Activated CD8-positive, alpha-beta T cell treated with anti-CD3 and anti-CD28 coated beads for 36 hours (primary cell): ENCODE results near the gene RIC8B. TPM values are rescaled to one million over a fixed set of nuclear protein-coding genes. Genes with fewer than 3 reads are reported as not detected.

Source experiments
- ATAC-seq: fragments of 200-7000 bp; cut with Tn5 transposase; one replicate; pipeline ENCODE4 v1.10.0; 2021; ENCODE audit warnings: mild to moderate bottlenecking, moderate library complexity
- CTCF ChIA-PET: fragments of 350-600 bp; sonication (Branson Sonifier 250); formaldehyde crosslinking; loops from one replicate; lab custom pipeline; 2021; ENCODE audit warnings: antibody characterized with exemption; lab: Charles Lee
- POLR2A ChIA-PET: fragments of 350-600 bp; sonication (Branson Sonifier 250); formaldehyde crosslinking; loops from one replicate; lab custom pipeline; 2021; ENCODE audit warnings: antibody characterized with exemption; lab: Charles Lee
- DNase-seq: peaks from one replicate; pipeline ENCODE4 v3.0.0-alpha.2; 2020
- H3K27ac Mint-ChIP-seq: one replicate; pipeline ENCODE4 v1.8.0; 2021; ENCODE audit warnings: mild to moderate bottlenecking, mixed read lengths
- H3K27me3 Mint-ChIP-seq: one replicate; pipeline ENCODE4 v1.8.0; 2021; ENCODE audit warnings: mixed read lengths
- H3K36me3 Mint-ChIP-seq: one replicate; pipeline ENCODE4 v1.8.0; 2021; ENCODE audit warnings: low read depth, mixed read lengths
- H3K4me1 Mint-ChIP-seq: one replicate; pipeline ENCODE4 v1.8.0; 2021; ENCODE audit warnings: low read depth, mixed read lengths
- H3K4me3 Mint-ChIP-seq: one replicate; pipeline ENCODE4 v1.8.0; 2021; ENCODE audit warnings: mild to moderate bottlenecking, moderate library complexity, mixed read lengths
- H3K9me3 Mint-ChIP-seq: one replicate; pipeline ENCODE4 v1.8.0; 2021; ENCODE audit warnings: mixed read lengths
- CTCF ChIP-seq: fragments of 200-600 bp; IDR thresholded peaks from one replicate; pipeline ENCODE4 v1.8.0; 2022; ENCODE audit warnings: antibody characterized with exemption, mild to moderate bottlenecking
- intact Hi-C: fragments of 100-400 bp; cut with micrococcal nuclease; formaldehyde crosslinking; loops from one replicate; pipeline ENCODE4 v1.10.0; 2022
- total RNA-seq, 2 experiments: library from RNA; stranded (reverse); gene quantifications; one replicate each; pipeline ENCODE4 v1.2.3, GENCODE V29; 2021

Gene RIC8B
- total RNA-seq, 2 experiments from 2014 or later, result 10.4 to 11.0 TPM

DNA sequence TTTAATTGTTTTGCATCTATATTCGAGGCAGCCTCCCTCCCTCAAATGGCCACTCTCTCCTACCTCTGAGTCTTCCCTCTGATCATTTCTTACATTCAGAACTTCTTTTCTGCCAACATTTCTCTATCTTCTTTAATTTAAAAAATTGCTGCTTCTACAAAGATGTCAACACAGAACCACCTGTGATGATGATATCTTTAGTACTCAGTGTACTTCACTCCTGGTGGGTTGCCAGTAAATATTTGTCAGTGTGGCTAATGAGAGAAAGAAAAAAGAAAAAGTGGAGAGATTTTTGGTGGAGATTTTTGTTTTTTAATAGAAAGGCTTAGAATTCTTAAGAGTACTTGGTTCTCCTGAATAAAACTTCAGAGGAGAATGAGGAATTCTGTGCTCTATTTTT is 8.1 kb downstream of the RIC8B start:
- H3K36me3 Mint-ChIP-seq, result peaks cover 15% of the 10 kb centered on the region
- H3K27ac Mint-ChIP-seq, result no peak overlapping the region
- ChIA-PET POLR2A (no interaction called here), CTCF (no interaction called here)
- H3K9me3 Mint-ChIP-seq, result no peaks in the 10 kb centered on the region
- H3K27me3 Mint-ChIP-seq, result no peaks in the 10 kb centered on the region
- no peak for DNase-seq
- no peak for TF ChIP-seq CTCF
- peaks cover 18% of the 10 kb centered on the region for H3K4me1 Mint-ChIP-seq
- no peak for ATAC-seq
- intact Hi-C loops, result no loop called here
- no peak overlapping the region for H3K4me3 Mint-ChIP-seq

DNA sequence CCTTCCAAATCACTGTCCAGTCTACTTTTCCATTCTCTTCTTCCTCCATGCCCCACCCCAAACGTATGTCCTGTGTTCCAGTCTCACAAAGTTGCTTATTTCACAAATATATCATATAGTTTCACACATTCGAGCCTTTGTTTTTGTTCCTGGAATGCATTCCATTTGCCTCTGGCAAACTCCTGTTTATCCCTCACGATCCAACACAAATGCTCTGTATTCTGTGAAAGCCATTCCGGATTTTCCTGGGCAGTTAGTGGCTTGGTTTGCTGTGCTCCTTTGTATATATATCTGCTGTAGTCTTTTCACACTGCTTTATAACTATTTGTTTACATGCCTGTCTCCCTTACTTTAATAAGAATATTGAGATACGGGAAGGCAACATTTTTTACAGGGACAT is 9.0 kb downstream of the RIC8B start:
- Mint-ChIP-seq H3K27me3 (no peaks in the 10 kb centered on the region), H3K27ac (no peak overlapping the region), H3K4me3 (no peak overlapping the region), H3K9me3 (no peaks in the 10 kb centered on the region), H3K36me3 (peaks cover 24% of the 10 kb centered on the region), H3K4me1 (peaks cover 13% of the 10 kb centered on the region)
- ChIA-PET POLR2A (interaction anchor here (0.7 kb wide), 1 partner anchor 35 kb away, joined by 3 read pairs; no protein-coding TSS in a partner anchor), CTCF (no interaction called here)
- DNase-seq, result no peak
- intact Hi-C loops, result no loop called here
- no peak for TF ChIP-seq CTCF
- ATAC-seq, result no peak

- POLR2A ChIA-PET, result interaction anchor here (1.6 kb wide), 1 partner anchor 15 kb away, joined by 6 read pairs; the partner anchor contains the start of gene RIC8B
- Mint-ChIP-seq H3K4me1 (no peaks in the 10 kb centered on the region), H3K27me3 (no peaks in the 10 kb centered on the region), H3K9me3 (no peaks in the 10 kb centered on the region), H3K36me3 (peaks cover 50% of the 10 kb centered on the region), H3K4me3 (no peak overlapping the region), H3K27ac (no peak overlapping the region)
- DNase-seq (no peak), ATAC-seq (no peak)
- intact Hi-C loops, result no loop called here
- CTCF ChIA-PET, result interaction anchor here (0.7 to 1.5 kb wide), 5 partner anchors 11 to 132 kb away, joined by 3 to 4 read pairs (median 3); no protein-coding TSS in a partner anchor
- TF ChIP-seq CTCF, result no peak
These were observed 15.5 kb downstream of the RIC8B start for GRCh38 chr12:106790020-106790419.

GRCh38 chr12:106791531-106791930 is 17.0 kb downstream of the RIC8B start:
- DNase-seq (no peak), ATAC-seq (no peak)
- H3K9me3 Mint-ChIP-seq, result no peaks in the 10 kb centered on the region
- intact Hi-C loops, result no loop called here
- H3K36me3 Mint-ChIP-seq, result peaks cover 45% of the 10 kb centered on the region
- H3K4me1 Mint-ChIP-seq, result no peaks in the 10 kb centered on the region
- CTCF ChIA-PET, result no interaction called here
- H3K4me3 Mint-ChIP-seq, result no peak overlapping the region
- no peak for TF ChIP-seq CTCF
- POLR2A ChIA-PET, result no interaction called here
- no peaks in the 10 kb centered on the region for H3K27me3 Mint-ChIP-seq
- no peak overlapping the region for H3K27ac Mint-ChIP-seq

- H3K27ac Mint-ChIP-seq, result no peak overlapping the region
- POLR2A ChIA-PET, result interaction anchor here (0.5 kb wide), 1 partner anchor 171 kb away, joined by 3 read pairs; no protein-coding TSS in a partner anchor
- TF ChIP-seq CTCF, result no peak
- intact Hi-C loops, result no loop called here
- peaks cover 22% of the 10 kb centered on the region for H3K36me3 Mint-ChIP-seq
- DNase-seq (no peak), ATAC-seq (no peak)
- no peaks in the 10 kb centered on the region for H3K27me3 Mint-ChIP-seq
- CTCF ChIA-PET, result interaction anchor here (1.0 kb wide), 1 partner anchor 10 kb away, joined by 3 read pairs; no protein-coding TSS in a partner anchor
- H3K9me3 Mint-ChIP-seq, result no peaks in the 10 kb centered on the region
- no peak overlapping the region for H3K4me3 Mint-ChIP-seq
- peaks cover 4% of the 10 kb centered on the region for H3K4me1 Mint-ChIP-seq
These were observed 19.9 kb downstream of the RIC8B start for GRCh38 chr12:106794369-106794768.
